ENCODE measurements around the gene RGS19.

DNA sequence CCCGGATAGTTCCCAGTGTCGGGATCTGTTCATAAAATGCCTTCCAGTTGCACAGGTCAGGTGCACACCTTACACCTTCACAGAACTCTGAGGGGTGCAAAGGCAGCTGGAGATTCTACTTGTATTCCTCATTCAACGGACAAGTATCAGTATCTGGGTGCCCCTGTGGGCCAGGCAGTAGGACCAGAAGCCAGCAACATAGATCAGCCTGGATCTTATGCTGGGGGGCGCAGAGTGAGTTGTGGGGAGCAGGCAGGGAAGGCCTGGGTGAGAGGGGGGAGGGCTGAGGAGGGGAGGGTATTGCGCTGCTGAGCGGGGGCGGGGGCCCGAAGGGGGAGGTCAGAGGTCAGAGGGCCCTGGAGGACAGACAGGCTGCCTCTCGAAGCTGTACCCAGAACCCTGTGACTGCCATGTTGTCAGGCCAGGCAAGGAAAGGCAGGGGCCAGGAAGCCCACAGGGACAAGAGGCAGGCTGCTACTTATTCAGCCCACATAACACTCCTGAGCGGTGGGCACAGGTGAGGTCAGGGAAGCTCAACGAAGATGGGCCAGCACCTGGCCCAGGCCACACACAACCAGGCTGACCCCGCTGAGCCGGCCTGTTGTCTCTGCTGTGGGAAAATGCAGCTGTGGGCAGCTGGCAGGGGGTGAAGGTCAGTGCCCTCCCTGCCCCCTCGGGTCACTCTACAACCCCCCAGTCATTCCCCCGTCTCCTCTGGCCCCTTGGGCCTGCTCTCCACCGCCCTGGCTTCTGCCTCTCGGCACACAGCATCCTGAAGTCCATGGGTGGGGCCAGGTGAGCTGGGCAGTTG is 1.7 kb upstream of the RGS19 start:
- no peak for TF ChIP-seq SIN3A (conservative IDR thresholded peaks at IDR 0.05 in 1 of 2, IDR thresholded peaks at IDR 0.05 in 1 of 2; ENCODE audit: low read depth in 1 of 2, low read length in 2 of 2)
- no peak for TF ChIP-seq CHD2 (IDR thresholded peaks at IDR 0.05; ENCODE audit: low read length)
